Ascending aorta (tissue), 2 donors: Measurements from ENCODE around the gene BCDIN3D. TPM values are rescaled to one million over a fixed set of nuclear protein-coding genes. Genes with fewer than 3 reads are reported as not detected.

Experiments used
- DNase-seq, 2 donors: peaks; one replicate each; pipeline ENCODE4 v3.0.0-alpha.2; 2019; ENCODE audit warnings: low spot score in 2 of 2
- H3K27ac ChIP-seq, 2 donors: fragments of 200-600 bp; sonication (generic); one replicate each; pipeline ENCODE4 v1.5.1; 2016 to 2017; ENCODE audit warnings: mild to moderate bottlenecking in 1 of 2
- H3K27me3 ChIP-seq: fragments of 200-600 bp; sonication (generic); one replicate; pipeline ENCODE4 v1.5.1; 2017
- H3K36me3 ChIP-seq, 2 donors: fragments of 200-600 bp; sonication (generic); one replicate each; pipeline ENCODE4 v1.5.1; 2016
- H3K4me1 ChIP-seq, 2 donors: fragments of 200-600 bp; sonication (generic); one replicate each; pipeline ENCODE4 v1.5.1; 2016 to 2017; ENCODE audit warnings: mild to moderate bottlenecking in 1 of 2
- H3K4me3 ChIP-seq, 2 donors: fragments of 200-600 bp; sonication (generic); one replicate each; pipeline ENCODE4 v1.5.1; 2016 to 2017; ENCODE audit warnings: mild to moderate bottlenecking in 1 of 2
- H3K9me3 ChIP-seq, 2 donors: fragments of 200-600 bp; sonication (generic); one replicate each; pipeline ENCODE4 v1.5.1; 2016
- intact Hi-C: fragments of 100-400 bp; cut with DNase I; formaldehyde crosslinking; loops from one replicate; pipeline ENCODE4 v1.15.1; 2023
- total RNA-seq: library from RNA; depleted of rRNA; stranded (reverse); fragments of >200 nt; gene quantifications from one replicate; pipeline ENCODE4 v1.1.0, GENCODE V29; 2016
- TF ChIP-seq, protein P1 (sequence below), 3 experiments: fragments of 200-600 bp in 2 of 3; fragments of 450-650 bp in 1 of 3; sonication (generic) in 2 of 3; IDR thresholded peaks; one replicate each; pipeline ENCODE4 v1.5.1; 2016 to 2019; ENCODE audit warnings: antibody characterized with exemption in 3 of 3, mild to moderate bottlenecking in 1 of 3, moderate library complexity in 1 of 3

BCDIN3D gene
- total RNA-seq, 1 donor from 2014 or later: 2.6 TPM

DNA sequence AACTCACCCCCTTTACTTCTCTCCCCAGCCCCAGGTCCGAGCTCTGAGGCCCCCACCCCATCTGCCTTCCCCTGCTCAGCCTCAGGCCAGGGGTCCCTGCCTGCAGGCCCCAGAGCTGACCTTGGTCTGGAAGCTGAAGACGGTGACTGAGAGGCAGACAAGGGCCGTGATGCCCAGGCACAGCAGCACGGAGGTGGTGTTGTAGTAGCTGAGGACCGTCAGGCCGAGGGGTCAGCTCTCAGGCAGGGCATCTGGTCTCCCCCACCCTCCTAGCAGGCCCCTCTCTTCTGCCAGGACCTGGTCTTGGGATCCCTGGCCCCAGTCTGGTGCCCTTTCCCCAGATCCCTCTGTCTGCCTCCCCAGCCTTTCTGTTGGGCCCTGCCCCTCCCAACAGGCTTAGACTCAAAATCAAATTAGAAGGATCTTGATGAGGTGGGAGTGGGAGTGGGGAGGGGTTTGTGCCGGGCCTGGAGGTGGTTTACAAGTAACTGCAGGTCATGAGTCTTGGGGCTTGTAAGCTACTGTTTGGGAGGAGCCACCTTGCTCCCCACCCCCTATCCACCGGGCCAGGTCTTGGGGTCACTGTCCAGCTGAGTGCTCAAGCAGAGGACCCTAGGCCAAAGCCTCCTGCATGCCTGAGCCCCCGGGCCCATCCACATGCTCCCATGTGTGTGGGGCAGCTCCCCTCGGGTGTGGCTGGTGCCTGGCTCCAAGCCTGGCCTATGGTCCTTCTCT is 46.6 kb upstream of the BCDIN3D start:
- Histone ChIP-seq H3K27me3 (no peaks in the 10 kb centered on the region), H3K27ac (no peak overlapping the region)
- TF ChIP-seq, protein P1, sequence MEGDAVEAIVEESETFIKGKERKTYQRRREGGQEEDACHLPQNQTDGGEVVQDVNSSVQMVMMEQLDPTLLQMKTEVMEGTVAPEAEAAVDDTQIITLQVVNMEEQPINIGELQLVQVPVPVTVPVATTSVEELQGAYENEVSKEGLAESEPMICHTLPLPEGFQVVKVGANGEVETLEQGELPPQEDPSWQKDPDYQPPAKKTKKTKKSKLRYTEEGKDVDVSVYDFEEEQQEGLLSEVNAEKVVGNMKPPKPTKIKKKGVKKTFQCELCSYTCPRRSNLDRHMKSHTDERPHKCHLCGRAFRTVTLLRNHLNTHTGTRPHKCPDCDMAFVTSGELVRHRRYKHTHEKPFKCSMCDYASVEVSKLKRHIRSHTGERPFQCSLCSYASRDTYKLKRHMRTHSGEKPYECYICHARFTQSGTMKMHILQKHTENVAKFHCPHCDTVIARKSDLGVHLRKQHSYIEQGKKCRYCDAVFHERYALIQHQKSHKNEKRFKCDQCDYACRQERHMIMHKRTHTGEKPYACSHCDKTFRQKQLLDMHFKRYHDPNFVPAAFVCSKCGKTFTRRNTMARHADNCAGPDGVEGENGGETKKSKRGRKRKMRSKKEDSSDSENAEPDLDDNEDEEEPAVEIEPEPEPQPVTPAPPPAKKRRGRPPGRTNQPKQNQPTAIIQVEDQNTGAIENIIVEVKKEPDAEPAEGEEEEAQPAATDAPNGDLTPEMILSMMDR (IDR thresholded peaks at IDR 0.05): no peak

DNA sequence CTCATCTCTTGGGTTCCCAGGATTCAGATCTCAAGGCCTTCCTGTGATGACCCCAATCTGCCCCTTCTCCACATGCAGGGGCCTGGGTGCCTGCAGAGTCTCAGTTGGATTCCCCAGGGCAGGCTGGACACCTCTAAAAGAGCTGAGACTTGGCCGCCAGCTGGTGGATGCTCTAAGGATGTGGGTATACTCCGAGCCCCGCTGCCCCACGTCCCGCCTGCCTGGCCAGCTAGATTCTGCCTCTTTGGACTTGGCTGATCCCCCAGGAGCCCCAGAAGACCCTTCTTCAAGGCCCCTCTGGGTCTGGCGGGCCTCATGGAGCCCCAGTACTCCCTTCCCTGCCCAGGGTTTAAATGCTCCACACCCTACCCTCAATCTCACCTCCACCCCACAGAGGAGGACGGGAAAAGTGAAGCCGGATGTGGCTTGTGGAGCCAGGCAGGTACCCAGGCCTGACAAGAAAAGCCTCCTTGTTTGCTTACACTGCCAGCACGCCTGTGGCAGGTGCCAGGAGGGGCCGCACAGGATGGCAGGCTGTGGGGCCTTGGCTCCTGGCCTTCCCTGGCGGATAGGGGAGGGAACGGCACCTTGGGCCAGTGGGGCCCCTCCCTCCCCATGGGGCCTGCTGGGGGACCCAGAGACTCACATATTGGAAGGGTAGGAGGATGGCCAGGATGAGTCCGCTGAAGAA is 45.7 kb upstream of the BCDIN3D start:
- DNase-seq: no peak
- Histone ChIP-seq H3K27me3 (no peaks in the 10 kb centered on the region), H3K4me3 (no peak overlapping the region), H3K36me3 (no peaks in the 10 kb centered on the region), H3K4me1 (no peaks in the 10 kb centered on the region), H3K9me3 (no peaks in the 10 kb centered on the region), H3K27ac (no peak overlapping the region)
- intact Hi-C loops: no loop called here
- TF ChIP-seq, protein P1 (IDR thresholded peaks at IDR 0.05): no peak

More for the DNA sequence above, 46.6 kb upstream of the BCDIN3D start:
- Histone ChIP-seq H3K4me3 (no peak overlapping the region), H3K36me3 (no peaks in the 10 kb centered on the region), H3K9me3 (no peaks in the 10 kb centered on the region), H3K4me1 (no peaks in the 10 kb centered on the region)
- intact Hi-C loops: no loop called here
- no peak for DNase-seq

DNA sequence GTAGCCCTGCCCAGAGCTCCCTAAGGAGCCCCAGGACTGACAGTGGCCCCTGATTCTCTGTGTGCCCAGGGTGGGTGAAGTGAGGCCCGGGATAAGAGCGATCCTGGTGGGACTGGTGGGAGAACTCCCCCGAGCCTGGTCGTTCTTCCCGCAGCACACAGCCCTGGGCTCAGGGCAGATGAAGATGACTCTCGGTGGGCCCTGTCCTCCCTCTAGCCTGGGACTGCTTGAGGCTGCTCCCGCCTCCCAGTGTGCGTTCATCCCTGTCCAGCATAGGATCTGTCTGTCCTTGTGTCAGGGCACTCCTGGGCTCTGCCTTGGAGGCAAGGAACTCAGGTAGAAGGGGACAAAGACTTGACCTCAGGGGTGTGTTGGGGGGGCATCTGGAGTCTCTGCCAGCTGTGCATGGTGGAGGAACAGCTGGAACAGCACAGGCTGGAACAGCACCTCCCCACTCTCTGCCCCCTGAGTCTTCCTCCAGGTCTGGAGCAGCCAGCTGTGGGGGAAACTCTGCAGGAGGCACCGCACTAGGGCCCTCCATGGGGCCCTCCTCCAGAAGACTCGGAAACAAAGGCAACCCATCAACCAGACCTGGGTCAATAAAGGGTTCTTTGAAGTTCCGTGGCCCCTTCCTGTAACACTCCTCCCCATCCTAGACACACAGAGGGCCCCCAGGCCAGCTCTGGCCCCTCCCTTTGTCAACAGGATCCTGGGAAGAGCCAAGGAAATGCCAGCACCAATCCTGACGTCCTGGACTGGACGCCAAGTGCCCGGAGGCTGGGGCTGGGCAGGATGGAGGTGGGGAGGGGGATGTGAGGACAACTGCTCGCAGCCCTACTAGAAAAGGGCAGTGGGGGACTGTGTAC is 44.9 kb upstream of the BCDIN3D start:
- H3K27ac ChIP-seq: no peak overlapping the region
- H3K4me1 ChIP-seq: no peaks in the 10 kb centered on the region
- H3K4me3 ChIP-seq: no peak overlapping the region
- no peaks in the 10 kb centered on the region for H3K27me3 ChIP-seq
- H3K9me3 ChIP-seq: no peaks in the 10 kb centered on the region
- TF ChIP-seq, protein P1 (IDR thresholded peaks at IDR 0.05): no peak
- no peaks in the 10 kb centered on the region for H3K36me3 ChIP-seq
- no peak for DNase-seq
- intact Hi-C loops: no loop called here

DNA sequence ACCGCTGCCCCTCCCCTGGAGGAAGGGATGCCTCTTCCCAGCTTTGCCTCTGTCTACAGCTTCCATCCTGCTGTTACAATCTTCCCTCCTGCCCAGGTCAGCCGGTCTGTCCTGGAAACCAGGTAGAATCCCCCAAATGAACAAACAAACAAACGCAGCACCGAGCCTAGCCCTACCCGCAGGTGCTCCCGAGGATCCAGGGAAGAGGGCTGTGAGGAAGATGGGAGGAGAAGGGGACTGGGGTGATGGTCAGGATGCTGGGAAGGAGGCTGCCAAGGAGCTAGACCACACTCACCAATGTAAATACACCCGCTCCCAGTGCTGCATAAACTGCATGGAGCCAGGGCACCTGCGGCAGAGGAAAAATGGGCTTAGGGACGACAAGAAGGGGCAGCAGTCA is 44.2 kb upstream of the BCDIN3D start:
- Histone ChIP-seq H3K27ac (no peak overlapping the region), H3K27me3 (no peaks in the 10 kb centered on the region), H3K36me3 (no peaks in the 10 kb centered on the region), H3K9me3 (no peaks in the 10 kb centered on the region), H3K4me3 (no peak overlapping the region), H3K4me1 (no peaks in the 10 kb centered on the region)
- TF ChIP-seq, protein P1 (IDR thresholded peaks at IDR 0.05): no peak
- intact Hi-C loops: no loop called here
- DNase-seq: no peak

DNA sequence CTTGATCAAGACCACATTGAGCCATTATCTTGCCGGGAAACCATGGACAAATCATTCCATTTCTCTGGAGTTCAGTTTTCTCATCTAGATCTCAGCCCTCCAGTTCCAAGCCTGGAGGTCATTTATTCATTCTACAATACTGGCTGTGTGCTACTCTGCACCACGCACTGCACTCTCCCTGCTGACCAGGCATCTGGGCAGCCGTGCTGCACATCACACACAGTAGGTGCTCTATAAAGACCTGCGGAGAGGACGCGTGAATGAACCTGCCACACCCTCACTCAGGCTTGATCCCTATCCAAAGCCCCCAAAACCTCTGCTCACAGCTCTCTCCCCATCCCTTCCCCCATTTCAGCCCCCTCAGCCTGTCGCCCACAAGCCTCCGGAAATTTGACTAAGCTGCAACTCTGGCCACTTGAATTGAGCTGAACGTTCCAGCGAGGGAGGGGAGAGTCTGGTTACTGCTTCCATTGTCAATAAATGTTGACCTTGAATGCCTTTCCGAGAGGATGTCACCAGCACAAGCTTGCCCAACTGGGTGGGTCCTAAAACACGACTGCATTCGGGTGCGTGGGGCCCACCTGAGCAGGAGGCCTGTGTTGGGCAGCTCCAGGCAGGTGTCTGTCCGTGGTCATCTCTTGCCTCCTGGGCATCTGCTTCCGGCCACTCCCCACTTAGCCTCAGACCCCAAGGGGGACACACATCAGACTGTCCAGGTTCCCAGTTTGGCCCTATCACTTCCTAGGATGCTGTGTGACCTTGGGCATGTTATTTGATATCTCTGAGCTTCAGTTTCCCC is 43.0 kb upstream of the BCDIN3D start:
- intact Hi-C loops: no loop called here
- no peak overlapping the region for H3K27ac ChIP-seq
- H3K9me3 ChIP-seq: no peaks in the 10 kb centered on the region
- TF ChIP-seq, protein P1 (IDR thresholded peaks at IDR 0.05): no peak
- no peaks in the 10 kb centered on the region for H3K27me3 ChIP-seq
- no peaks in the 10 kb centered on the region for H3K4me1 ChIP-seq
- no peaks in the 10 kb centered on the region for H3K36me3 ChIP-seq
- DNase-seq: no peak
- H3K4me3 ChIP-seq: no peak overlapping the region
